Gastroesophageal sphincter (tissue), 3 donors: ENCODE measurements around the gene SGIP1.

Experiments
- CTCF ChIP-seq, 4 experiments: fragments of 200-600 bp in 2 of 4; fragments of 450-650 bp in 2 of 4; sonication (generic) in 1 of 4; IDR thresholded peaks; one replicate each; pipeline ENCODE4 v1.5.1; 2017 to 2019; ENCODE audit warnings: antibody characterized with exemption in 4 of 4, mild to moderate bottlenecking in 2 of 4, moderate library complexity in 2 of 4
- EP300 ChIP-seq: sonication (generic); formaldehyde crosslinking; IDR thresholded peaks from one replicate; pipeline ENCODE4 v1.6.1; 2017; ENCODE audit warnings: antibody characterized with exemption, mild to moderate bottlenecking
- POLR2A ChIP-seq, 2 donors: fragments of 450-650 bp; IDR thresholded peaks; one replicate each; pipeline ENCODE4 v1.6.1; 2017; ENCODE audit warnings: antibody characterized with exemption in 2 of 2, mild to moderate bottlenecking in 2 of 2, moderate library complexity in 1 of 2
- POLR2AphosphoS5 ChIP-seq: sonication (generic); formaldehyde crosslinking; IDR thresholded peaks from one replicate; pipeline ENCODE4 v1.6.1; 2017; ENCODE audit warnings: antibody characterized with exemption

- TF ChIP-seq CTCF (IDR thresholded peaks at IDR 0.05) (no peak), POLR2A (IDR thresholded peaks at IDR 0.05) (no peak), POLR2AphosphoS5 (no peak), EP300 (no peak)
These were observed 137.5 kb downstream of the SGIP1 start for GRCh38 chr1:66671455-66671854.
